Liver (tissue), 9 donors: ENCODE data around the gene HDLBP. TPM values are rescaled to one million over a fixed set of nuclear protein-coding genes. Genes with fewer than 3 reads are reported as not detected.

Experiments
- DNase-seq: peaks from one replicate; pipeline ENCODE4 v3.0.0-alpha.2; 2017; ENCODE audit warnings: low spot score
- H3K27ac ChIP-seq, 2 donors: one replicate each; pipeline ENCODE4 v1.7.0; 2013; ENCODE audit warnings: inconsistent platforms in 2 of 2, low read length in 2 of 2, control low read depth in 1 of 2, low read depth in 1 of 2, mild to moderate bottlenecking in 1 of 2
- H3K27me3 ChIP-seq, 4 donors: one replicate each; pipeline versions ENCODE4 v1.6.1 to v1.7.0; 2013; ENCODE audit warnings: low read length in 3 of 4, inconsistent platforms in 1 of 4, mild to moderate bottlenecking in 1 of 4, moderate library complexity in 1 of 4; ENCODE audit not compliant: control insufficient read depth in 4 of 4, insufficient read depth in 4 of 4
- H3K36me3 ChIP-seq, 4 donors: one replicate each; pipeline versions ENCODE4 v1.6.1 to v1.7.0; 2013; ENCODE audit warnings: low read length in 3 of 4, mild to moderate bottlenecking in 3 of 4, low read depth in 1 of 4, moderate library complexity in 1 of 4; ENCODE audit not compliant: control insufficient read depth in 4 of 4, insufficient read depth in 3 of 4
- H3K4me1 ChIP-seq, 4 donors: one replicate each; pipeline versions ENCODE4 v1.6.1 to v1.7.0; 2013; ENCODE audit warnings: low read length in 3 of 4, mild to moderate bottlenecking in 3 of 4, moderate library complexity in 1 of 4; ENCODE audit not compliant: control insufficient read depth in 4 of 4, insufficient read depth in 4 of 4
- H3K4me3 ChIP-seq, 3 donors: one replicate each; pipeline versions ENCODE4 v1.6.1 to v1.7.0; 2013; ENCODE audit warnings: low read length in 3 of 3, control low read depth in 1 of 3, low read depth in 1 of 3, mild to moderate bottlenecking in 1 of 3
- H3K9ac ChIP-seq, 2 donors: one replicate each; pipeline ENCODE4 v1.7.0; 2013; ENCODE audit warnings: low read length in 2 of 2, mild to moderate bottlenecking in 2 of 2, moderate library complexity in 2 of 2, control low read depth in 1 of 2, low read depth in 1 of 2
- H3K9me3 ChIP-seq, 4 donors: one replicate each; pipeline versions ENCODE4 v1.6.1 to v1.7.0; 2013; ENCODE audit warnings: low read length in 3 of 4; ENCODE audit not compliant: control insufficient read depth in 4 of 4
- CTCF ChIP-seq: fragments of 150-350 bp; IDR thresholded peaks from 2 replicates; pipeline ENCODE4 v1.5.1; 2017; ENCODE audit warnings: improper control_type of control experiment, low read depth, low read length; ENCODE audit not compliant: missing input control
- EGR1 ChIP-seq, 2 donors: IDR thresholded peaks; 2 replicates each; pipeline ENCODE4 v1.6.1; 2016 to 2018; ENCODE audit warnings: antibody characterized with exemption in 2 of 2, low read depth in 2 of 2
- FOXA1 ChIP-seq: IDR thresholded peaks from 2 replicates; pipeline ENCODE4 v1.6.1; 2016; ENCODE audit warnings: antibody characterized with exemption
- FOXA2 ChIP-seq: IDR thresholded peaks from 2 replicates; pipeline ENCODE4 v1.6.1; 2016; ENCODE audit warnings: antibody characterized with exemption
- GABPA ChIP-seq, 2 donors: IDR thresholded peaks in 1 of 2; conservative IDR thresholded peaks in 1 of 2; 2 replicates each; pipeline ENCODE4 v1.6.1; 2016; ENCODE audit warnings: antibody characterized with exemption in 2 of 2, mild to moderate bottlenecking in 1 of 2, moderate library complexity in 1 of 2
- HNF4A ChIP-seq, 2 donors: conservative IDR thresholded peaks; 2 replicates each; pipeline ENCODE4 v1.6.1; 2016; ENCODE audit warnings: antibody characterized with exemption in 2 of 2, mild to moderate bottlenecking in 2 of 2
- HNF4G ChIP-seq: IDR thresholded peaks from 2 replicates; pipeline ENCODE4 v1.6.1; 2016; ENCODE audit warnings: antibody characterized with exemption
- JUND ChIP-seq, 2 donors: IDR thresholded peaks; 2 replicates each; pipeline ENCODE4 v1.6.1; 2016; ENCODE audit warnings: antibody characterized with exemption in 2 of 2
- MAX ChIP-seq: IDR thresholded peaks from 2 replicates; pipeline ENCODE4 v1.6.1; 2016; ENCODE audit warnings: antibody characterized with exemption
- NR2F2 ChIP-seq: IDR thresholded peaks from 2 replicates; pipeline ENCODE4 v1.6.1; 2016; ENCODE audit warnings: antibody characterized with exemption
- RAD21 ChIP-seq, 2 donors: IDR thresholded peaks; 2 replicates each; pipeline ENCODE4 v1.6.1; 2016; ENCODE audit warnings: antibody characterized with exemption in 2 of 2, mild to moderate bottlenecking in 2 of 2
- RXRA ChIP-seq, 2 donors: IDR thresholded peaks; 2 replicates each; pipeline ENCODE4 v1.6.1; 2017 to 2018; ENCODE audit warnings: antibody characterized with exemption in 2 of 2, mild to moderate bottlenecking in 1 of 2
- SP1 ChIP-seq: IDR thresholded peaks from 2 replicates; pipeline ENCODE4 v1.6.1; 2018; ENCODE audit warnings: antibody characterized with exemption, mild to moderate bottlenecking
- TAF1 ChIP-seq: conservative IDR thresholded peaks from 2 replicates; pipeline ENCODE4 v1.6.1; 2016; ENCODE audit warnings: antibody characterized with exemption, mild to moderate bottlenecking
- YY1 ChIP-seq: IDR thresholded peaks from 2 replicates; pipeline ENCODE4 v1.6.1; 2016; ENCODE audit warnings: antibody characterized with exemption, mild to moderate bottlenecking
- ZBTB33 ChIP-seq: IDR thresholded peaks from 2 replicates; pipeline ENCODE4 v1.6.1; 2016; ENCODE audit warnings: antibody characterized with exemption
- WGBS: extraction: QIAGEN DNeasy Blood & Tissue Kit; methylation state at CpG from one replicate; pipeline ENCODE4 v1.1.7; 2013; 5-methylcytosine and 5-hydroxymethylcytosine counted together
- polyA plus RNA-seq, 2 donors: library from polyadenylated mRNA; stranded (reverse) in 1 of 2; unstranded in 1 of 2; fragments of 200-250 nt in 1 of 2; fragments of >200 nt in 1 of 2; fragmentation: Nextera tagmentation in 1 of 2; extraction: Ambion mirVana in 1 of 2; gene quantifications; one replicate each; pipeline versions ENCODE4 v1.2.1 to v1.2.3, GENCODE V29; 2013 to 2015
- total RNA-seq, 2 donors: library from RNA; depleted of rRNA; stranded (reverse); fragments of >200 nt; gene quantifications; one replicate each; pipeline ENCODE4 v1.2.3, GENCODE V29; 2014
- TF ChIP-seq, protein P1 (sequence below): IDR thresholded peaks from 2 replicates; pipeline ENCODE4 v1.6.1; 2016; ENCODE audit warnings: antibody characterized with exemption, mild to moderate bottlenecking
- TF ChIP-seq, protein P2 (sequence below): IDR thresholded peaks from 2 replicates; pipeline ENCODE4 v1.6.1; 2016; ENCODE audit warnings: antibody characterized with exemption
- donor health status: healthy.
- donor health status: healthy.
- donor health status: healthy.
- donor health status: healthy.
- donor health status: healthy.

Gene HDLBP
- total and polyA plus RNA-seq, 4 donors, result 219 to 580 (median 258) TPM

DNA sequence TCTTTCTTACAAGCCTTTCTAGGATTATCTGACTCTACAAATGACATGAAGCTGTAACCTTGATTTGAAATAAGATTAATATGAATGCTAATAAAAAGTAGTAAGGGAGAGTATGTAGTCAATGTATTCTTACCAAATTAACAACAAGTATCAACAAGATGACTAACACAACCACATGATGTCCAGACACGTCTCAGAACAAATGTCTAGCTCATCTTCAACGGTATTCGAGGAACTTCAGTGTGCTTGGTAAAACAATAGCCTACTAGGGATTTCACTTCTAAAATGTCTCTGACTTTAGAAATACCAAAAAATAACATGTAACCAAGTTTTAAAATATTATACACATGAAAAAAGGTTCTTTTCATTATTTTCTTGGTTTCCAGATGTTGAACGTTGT lies 3.4 kb downstream of the HDLBP start:
- H3K4me1 ChIP-seq, result peaks cover 9 to 59% (median 44%) of the 10 kb centered on the region in 4 donors
- 86% methylated on average over 4 of the region's 4 CpGs for WGBS
- no peak for TF ChIP-seq EGR1 (IDR thresholded peaks at IDR 0.05; ENCODE audit: low read depth in 2 of 2)
- TF ChIP-seq HNF4A (conservative IDR thresholded peaks at IDR 0.05), result no peak
- TF ChIP-seq RXRA (IDR thresholded peaks at IDR 0.05), result no peak
- TF ChIP-seq, protein P1, sequence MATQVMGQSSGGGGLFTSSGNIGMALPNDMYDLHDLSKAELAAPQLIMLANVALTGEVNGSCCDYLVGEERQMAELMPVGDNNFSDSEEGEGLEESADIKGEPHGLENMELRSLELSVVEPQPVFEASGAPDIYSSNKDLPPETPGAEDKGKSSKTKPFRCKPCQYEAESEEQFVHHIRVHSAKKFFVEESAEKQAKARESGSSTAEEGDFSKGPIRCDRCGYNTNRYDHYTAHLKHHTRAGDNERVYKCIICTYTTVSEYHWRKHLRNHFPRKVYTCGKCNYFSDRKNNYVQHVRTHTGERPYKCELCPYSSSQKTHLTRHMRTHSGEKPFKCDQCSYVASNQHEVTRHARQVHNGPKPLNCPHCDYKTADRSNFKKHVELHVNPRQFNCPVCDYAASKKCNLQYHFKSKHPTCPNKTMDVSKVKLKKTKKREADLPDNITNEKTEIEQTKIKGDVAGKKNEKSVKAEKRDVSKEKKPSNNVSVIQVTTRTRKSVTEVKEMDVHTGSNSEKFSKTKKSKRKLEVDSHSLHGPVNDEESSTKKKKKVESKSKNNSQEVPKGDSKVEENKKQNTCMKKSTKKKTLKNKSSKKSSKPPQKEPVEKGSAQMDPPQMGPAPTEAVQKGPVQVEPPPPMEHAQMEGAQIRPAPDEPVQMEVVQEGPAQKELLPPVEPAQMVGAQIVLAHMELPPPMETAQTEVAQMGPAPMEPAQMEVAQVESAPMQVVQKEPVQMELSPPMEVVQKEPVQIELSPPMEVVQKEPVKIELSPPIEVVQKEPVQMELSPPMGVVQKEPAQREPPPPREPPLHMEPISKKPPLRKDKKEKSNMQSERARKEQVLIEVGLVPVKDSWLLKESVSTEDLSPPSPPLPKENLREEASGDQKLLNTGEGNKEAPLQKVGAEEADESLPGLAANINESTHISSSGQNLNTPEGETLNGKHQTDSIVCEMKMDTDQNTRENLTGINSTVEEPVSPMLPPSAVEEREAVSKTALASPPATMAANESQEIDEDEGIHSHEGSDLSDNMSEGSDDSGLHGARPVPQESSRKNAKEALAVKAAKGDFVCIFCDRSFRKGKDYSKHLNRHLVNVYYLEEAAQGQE, result no peak
- no peak for TF ChIP-seq NR2F2
- no peak for TF ChIP-seq SP1
- no peak for TF ChIP-seq RAD21 (IDR thresholded peaks at IDR 0.05)
- no peak for TF ChIP-seq FOXA1
- TF ChIP-seq MAX, result no peak
- TF ChIP-seq ZBTB33, result no peak
- no peak for TF ChIP-seq TAF1
- TF ChIP-seq GABPA (IDR thresholded peaks at IDR 0.05 in 1 of 2, conservative IDR thresholded peaks at IDR 0.05 in 1 of 2), result no peak
- no peak for TF ChIP-seq HNF4G
- TF ChIP-seq YY1, result no peak
- no peak for TF ChIP-seq CTCF
- no peak for TF ChIP-seq JUND (IDR thresholded peaks at IDR 0.05)
- TF ChIP-seq FOXA2, result no peak
- TF ChIP-seq, protein P2, sequence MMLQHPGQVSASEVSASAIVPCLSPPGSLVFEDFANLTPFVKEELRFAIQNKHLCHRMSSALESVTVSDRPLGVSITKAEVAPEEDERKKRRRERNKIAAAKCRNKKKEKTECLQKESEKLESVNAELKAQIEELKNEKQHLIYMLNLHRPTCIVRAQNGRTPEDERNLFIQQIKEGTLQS, result no peak

More for the DNA sequence above, 3.4 kb downstream of the HDLBP start:
- no peaks in the 10 kb centered on the region for H3K27me3 ChIP-seq
- no peak overlapping the region for H3K4me3 ChIP-seq
- no peaks in the 10 kb centered on the region for H3K9me3 ChIP-seq
- no peak overlapping the region for H3K9ac ChIP-seq
- DNase-seq, result no peak
- H3K36me3 ChIP-seq, result no peaks in the 10 kb centered on the region
- H3K27ac ChIP-seq, result no peak overlapping the region
